Measurements from ENCODE around the gene NPM1.

Gene NPM1

DNA sequence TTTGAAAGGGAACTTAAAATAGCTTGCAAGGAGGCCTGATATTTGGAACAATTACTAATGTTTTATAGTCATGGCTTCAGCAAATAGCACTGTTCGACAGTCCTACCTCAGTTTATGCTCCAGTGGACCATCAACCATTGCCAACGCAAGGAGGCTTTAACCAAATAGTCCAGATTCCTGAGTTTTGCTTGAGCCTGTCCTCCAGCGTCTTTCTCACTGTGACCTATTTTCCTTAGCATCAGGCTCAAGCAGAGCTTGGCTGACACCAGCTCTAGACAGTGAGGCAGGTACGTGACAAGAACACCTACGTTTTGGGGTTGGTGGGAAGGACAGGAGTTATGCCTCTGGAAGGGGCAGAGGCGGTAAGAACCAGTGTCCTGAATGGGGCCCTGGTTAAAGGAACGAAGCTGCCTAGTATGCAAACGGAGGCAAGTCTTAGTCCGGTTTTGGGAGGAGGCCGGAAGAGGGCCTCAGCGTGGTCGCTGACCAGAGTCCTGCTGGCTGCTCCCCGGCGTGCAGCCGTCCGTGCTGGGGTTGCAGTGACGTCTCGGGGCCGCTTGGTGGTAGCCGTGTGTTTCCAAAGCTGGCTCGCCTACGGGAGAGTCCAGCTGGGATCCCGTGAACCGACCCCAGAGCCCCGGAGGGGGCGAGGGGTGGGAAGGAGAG is 30.8 kb downstream of the NPM1 start (continued):
- TF ChIP-seq SCRT1 (tag by site-specific recombination; IDR thresholded peaks at IDR 0.05; ENCODE audit: borderline replicate concordance) (no peak), ZNF335 (tag by site-specific recombination; conservative IDR thresholded peaks at IDR 0.05) (no peak), ZNF624 (tag by site-specific recombination; IDR thresholded peaks at IDR 0.05) (no peak), ZNF660 (tag by site-specific recombination; IDR thresholded peaks at IDR 0.05) (0 out of 2 replicates have a peak, but pooled peaks have one; percentile 13), ZNF140 (tag by site-specific recombination; IDR thresholded peaks at IDR 0.05) (no peak), BCL11B (tag by site-specific recombination; IDR thresholded peaks at IDR 0.05; ENCODE audit: low read depth) (no peak), ZNF404 (tag by site-specific recombination; IDR thresholded peaks at IDR 0.05) (no peak), MYNN (tag by site-specific recombination; IDR thresholded peaks at IDR 0.05; ENCODE audit: borderline replicate concordance) (no peak), ZBTB48 (tag by site-specific recombination; IDR thresholded peaks at IDR 0.05) (no peak), ZBTB1 (tag by site-specific recombination; IDR thresholded peaks at IDR 0.05) (no peak), ZNF555 (tag by site-specific recombination; conservative IDR thresholded peaks at IDR 0.05) (no peak), ZNF133 (tag by site-specific recombination; IDR thresholded peaks at IDR 0.05) (no peak), ZNF266 (tag by site-specific recombination; IDR thresholded peaks at IDR 0.05; ENCODE audit: low read depth) (no peak), ZNF394 (tag by site-specific recombination; IDR thresholded peaks at IDR 0.05; ENCODE audit: borderline replicate concordance) (no peak), ZNF341 (tag by site-specific recombination; IDR thresholded peaks at IDR 0.05; ENCODE audit: low read depth) (no peak), PRDM1 (tag by site-specific recombination; IDR thresholded peaks at IDR 0.05) (no peak), ZNF121 (tag by site-specific recombination; IDR thresholded peaks at IDR 0.05) (no peak), ZNF626 (tag by site-specific recombination; IDR thresholded peaks at IDR 0.05) (no peak), ZNF223 (tag by site-specific recombination; IDR thresholded peaks at IDR 0.05) (no peak), ZNF350 (tag by site-specific recombination; IDR thresholded peaks at IDR 0.05) (no peak), ZBTB21 (tag by site-specific recombination; IDR thresholded peaks at IDR 0.05) (no peak), ZNF239 (tag by site-specific recombination; IDR thresholded peaks at IDR 0.05) (no peak), KLF7 (tag by site-specific recombination; IDR thresholded peaks at IDR 0.05; ENCODE audit: borderline replicate concordance) (no peak)
- TF ChIP-seq, protein P1, sequence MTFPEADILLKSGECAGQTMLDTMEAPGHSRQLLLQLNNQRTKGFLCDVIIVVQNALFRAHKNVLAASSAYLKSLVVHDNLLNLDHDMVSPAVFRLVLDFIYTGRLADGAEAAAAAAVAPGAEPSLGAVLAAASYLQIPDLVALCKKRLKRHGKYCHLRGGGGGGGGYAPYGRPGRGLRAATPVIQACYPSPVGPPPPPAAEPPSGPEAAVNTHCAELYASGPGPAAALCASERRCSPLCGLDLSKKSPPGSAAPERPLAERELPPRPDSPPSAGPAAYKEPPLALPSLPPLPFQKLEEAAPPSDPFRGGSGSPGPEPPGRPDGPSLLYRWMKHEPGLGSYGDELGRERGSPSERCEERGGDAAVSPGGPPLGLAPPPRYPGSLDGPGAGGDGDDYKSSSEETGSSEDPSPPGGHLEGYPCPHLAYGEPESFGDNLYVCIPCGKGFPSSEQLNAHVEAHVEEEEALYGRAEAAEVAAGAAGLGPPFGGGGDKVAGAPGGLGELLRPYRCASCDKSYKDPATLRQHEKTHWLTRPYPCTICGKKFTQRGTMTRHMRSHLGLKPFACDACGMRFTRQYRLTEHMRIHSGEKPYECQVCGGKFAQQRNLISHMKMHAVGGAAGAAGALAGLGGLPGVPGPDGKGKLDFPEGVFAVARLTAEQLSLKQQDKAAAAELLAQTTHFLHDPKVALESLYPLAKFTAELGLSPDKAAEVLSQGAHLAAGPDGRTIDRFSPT (tag by site-specific recombination; IDR thresholded peaks at IDR 0.05) = no peak
- TF ChIP-seq, protein P2, sequence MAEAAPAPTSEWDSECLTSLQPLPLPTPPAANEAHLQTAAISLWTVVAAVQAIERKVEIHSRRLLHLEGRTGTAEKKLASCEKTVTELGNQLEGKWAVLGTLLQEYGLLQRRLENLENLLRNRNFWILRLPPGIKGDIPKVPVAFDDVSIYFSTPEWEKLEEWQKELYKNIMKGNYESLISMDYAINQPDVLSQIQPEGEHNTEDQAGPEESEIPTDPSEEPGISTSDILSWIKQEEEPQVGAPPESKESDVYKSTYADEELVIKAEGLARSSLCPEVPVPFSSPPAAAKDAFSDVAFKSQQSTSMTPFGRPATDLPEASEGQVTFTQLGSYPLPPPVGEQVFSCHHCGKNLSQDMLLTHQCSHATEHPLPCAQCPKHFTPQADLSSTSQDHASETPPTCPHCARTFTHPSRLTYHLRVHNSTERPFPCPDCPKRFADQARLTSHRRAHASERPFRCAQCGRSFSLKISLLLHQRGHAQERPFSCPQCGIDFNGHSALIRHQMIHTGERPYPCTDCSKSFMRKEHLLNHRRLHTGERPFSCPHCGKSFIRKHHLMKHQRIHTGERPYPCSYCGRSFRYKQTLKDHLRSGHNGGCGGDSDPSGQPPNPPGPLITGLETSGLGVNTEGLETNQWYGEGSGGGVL (tag by site-specific recombination; IDR thresholded peaks at IDR 0.05) = no peak
- TF ChIP-seq, protein P3, sequence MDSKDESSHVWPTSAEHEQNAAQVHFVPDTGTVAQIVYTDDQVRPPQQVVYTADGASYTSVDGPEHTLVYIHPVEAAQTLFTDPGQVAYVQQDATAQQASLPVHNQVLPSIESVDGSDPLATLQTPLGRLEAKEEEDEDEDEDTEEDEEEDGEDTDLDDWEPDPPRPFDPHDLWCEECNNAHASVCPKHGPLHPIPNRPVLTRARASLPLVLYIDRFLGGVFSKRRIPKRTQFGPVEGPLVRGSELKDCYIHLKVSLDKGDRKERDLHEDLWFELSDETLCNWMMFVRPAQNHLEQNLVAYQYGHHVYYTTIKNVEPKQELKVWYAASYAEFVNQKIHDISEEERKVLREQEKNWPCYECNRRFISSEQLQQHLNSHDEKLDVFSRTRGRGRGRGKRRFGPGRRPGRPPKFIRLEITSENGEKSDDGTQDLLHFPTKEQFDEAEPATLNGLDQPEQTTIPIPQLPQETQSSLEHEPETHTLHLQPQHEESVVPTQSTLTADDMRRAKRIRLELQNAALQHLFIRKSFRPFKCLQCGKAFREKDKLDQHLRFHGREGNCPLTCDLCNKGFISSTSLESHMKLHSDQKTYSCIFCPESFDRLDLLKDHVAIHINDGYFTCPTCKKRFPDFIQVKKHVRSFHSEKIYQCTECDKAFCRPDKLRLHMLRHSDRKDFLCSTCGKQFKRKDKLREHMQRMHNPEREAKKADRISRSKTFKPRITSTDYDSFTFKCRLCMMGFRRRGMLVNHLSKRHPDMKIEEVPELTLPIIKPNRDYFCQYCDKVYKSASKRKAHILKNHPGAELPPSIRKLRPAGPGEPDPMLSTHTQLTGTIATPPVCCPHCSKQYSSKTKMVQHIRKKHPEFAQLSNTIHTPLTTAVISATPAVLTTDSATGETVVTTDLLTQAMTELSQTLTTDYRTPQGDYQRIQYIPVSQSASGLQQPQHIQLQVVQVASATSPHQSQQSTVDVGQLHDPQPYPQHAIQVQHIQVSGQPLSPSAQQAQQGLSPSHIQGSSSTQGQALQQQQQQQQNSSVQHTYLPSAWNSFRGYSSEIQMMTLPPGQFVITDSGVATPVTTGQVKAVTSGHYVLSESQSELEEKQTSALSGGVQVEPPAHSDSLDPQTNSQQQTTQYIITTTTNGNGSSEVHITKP (tag by site-specific recombination; IDR thresholded peaks at IDR 0.05) = no peak
- TF ChIP-seq, protein P4, sequence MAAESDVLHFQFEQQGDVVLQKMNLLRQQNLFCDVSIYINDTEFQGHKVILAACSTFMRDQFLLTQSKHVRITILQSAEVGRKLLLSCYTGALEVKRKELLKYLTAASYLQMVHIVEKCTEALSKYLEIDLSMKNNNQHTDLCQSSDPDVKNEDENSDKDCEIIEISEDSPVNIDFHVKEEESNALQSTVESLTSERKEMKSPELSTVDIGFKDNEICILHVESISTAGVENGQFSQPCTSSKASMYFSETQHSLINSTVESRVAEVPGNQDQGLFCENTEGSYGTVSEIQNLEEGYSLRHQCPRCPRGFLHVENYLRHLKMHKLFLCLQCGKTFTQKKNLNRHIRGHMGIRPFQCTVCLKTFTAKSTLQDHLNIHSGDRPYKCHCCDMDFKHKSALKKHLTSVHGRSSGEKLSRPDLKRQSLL (tag by site-specific recombination; IDR thresholded peaks at IDR 0.05) = no peak
- TF ChIP-seq, protein P5, sequence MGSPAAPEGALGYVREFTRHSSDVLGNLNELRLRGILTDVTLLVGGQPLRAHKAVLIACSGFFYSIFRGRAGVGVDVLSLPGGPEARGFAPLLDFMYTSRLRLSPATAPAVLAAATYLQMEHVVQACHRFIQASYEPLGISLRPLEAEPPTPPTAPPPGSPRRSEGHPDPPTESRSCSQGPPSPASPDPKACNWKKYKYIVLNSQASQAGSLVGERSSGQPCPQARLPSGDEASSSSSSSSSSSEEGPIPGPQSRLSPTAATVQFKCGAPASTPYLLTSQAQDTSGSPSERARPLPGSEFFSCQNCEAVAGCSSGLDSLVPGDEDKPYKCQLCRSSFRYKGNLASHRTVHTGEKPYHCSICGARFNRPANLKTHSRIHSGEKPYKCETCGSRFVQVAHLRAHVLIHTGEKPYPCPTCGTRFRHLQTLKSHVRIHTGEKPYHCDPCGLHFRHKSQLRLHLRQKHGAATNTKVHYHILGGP (tag by site-specific recombination; IDR thresholded peaks at IDR 0.05) = no peak
- TF ChIP-seq, protein P6, sequence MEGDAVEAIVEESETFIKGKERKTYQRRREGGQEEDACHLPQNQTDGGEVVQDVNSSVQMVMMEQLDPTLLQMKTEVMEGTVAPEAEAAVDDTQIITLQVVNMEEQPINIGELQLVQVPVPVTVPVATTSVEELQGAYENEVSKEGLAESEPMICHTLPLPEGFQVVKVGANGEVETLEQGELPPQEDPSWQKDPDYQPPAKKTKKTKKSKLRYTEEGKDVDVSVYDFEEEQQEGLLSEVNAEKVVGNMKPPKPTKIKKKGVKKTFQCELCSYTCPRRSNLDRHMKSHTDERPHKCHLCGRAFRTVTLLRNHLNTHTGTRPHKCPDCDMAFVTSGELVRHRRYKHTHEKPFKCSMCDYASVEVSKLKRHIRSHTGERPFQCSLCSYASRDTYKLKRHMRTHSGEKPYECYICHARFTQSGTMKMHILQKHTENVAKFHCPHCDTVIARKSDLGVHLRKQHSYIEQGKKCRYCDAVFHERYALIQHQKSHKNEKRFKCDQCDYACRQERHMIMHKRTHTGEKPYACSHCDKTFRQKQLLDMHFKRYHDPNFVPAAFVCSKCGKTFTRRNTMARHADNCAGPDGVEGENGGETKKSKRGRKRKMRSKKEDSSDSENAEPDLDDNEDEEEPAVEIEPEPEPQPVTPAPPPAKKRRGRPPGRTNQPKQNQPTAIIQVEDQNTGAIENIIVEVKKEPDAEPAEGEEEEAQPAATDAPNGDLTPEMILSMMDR (tag by site-specific recombination; IDR thresholded peaks at IDR 0.05) = peak; percentile 96
